ENCODE results near the gene ELAVL3. TPM values are rescaled to one million over a fixed set of nuclear protein-coding genes. Genes with fewer than 3 reads are reported as not detected.
A peak's percentile ranks its signal among the peaks of the same experiment; 100 is the strongest.

ELAVL3 gene
- total RNA-seq (2021; fragmentation: NEBNext Ultra II Directional; extraction: Animal tissue kit (Norgen Biotek cat#: 25700)) (1.0 and 2.0 TPM in 2 replicates), polyA plus RNA-seq (2011; rRNA removed) (0.80 and 1.2 TPM in 2 replicates), polyA minus RNA-seq (2011; rRNA and poly(A)+ RNA removed) (1.4 and 1.6 TPM in 2 replicates)
- polyA plus RNA-seq (2011; cell fraction: cytosol; rRNA removed) = 0.94 TPM
- 3.3 TPM for polyA plus RNA-seq (2011; cell fraction: nucleus; rRNA removed)
- polyA plus RNA-seq (2012, experiment 1 of 2) = 0.94 to 1.4 TPM (median 1.1 TPM) in 4 replicates
- 0.38 TPM for polyA plus RNA-seq (2012, experiment 2 of 2)
- 1.3 TPM for polyA plus RNA-seq (2013, experiment 1 of 2)
- polyA plus RNA-seq (2013, experiment 2 of 2) = 0.83 TPM
- polyA minus RNA-seq (2011; cell fraction: cytosol; rRNA and poly(A)+ RNA removed) = not detected
- polyA minus RNA-seq (2011; cell fraction: nucleus; rRNA and poly(A)+ RNA removed) = 2.8 TPM
- long read RNA-seq, experiment 1 = 0 reads
- long read RNA-seq, experiment 2 = 0 reads

DNA sequence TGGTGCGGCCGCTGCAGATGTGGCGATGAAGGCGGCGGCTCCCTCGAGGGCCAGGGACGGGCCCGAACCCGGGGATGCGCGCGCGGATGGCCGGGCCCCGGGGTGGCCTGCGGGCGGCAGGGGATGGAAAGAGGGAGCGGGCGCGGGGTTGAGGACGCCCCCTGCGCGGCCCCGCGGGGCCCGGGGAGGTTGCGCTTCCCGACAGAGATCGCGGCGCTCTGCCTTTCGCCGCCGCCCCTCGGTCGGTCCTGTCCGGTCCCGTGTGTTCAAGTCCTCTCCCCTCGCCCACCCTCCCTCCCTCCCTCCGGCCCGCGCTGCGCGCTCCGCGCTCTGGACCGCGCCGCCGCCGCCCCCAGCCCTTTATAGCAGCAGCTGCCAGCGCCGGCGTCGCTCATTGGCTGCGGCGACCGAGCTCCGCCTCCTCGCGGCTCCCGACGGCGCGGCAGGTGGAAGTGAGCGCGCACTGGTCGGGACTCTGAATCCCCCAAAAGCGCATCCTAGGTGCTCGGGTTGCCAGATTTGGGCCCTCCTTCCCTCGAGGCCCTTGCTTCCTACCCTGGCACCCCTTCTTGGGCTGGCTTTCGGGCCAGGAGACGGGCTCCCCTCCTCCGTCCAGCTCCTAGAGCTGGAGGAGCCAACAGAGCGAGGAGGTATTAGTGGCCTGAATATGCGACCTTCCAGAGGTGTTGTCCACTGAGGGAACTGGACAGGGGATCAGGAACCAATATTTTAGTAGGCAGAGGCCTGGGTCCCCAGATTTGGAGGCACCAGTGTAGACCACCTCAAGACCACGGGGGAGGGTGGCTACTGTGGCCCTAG, at the start of gene ELAVL3:
TSS of gene ELAVL3 (minus strand) at position 332 of the 819 bp plus-strand sequence. CDS start 438 bp downstream, outside the sequence.
- DNase-seq (ENCODE audit: low read depth in 1 of 2, low spot score in 2 of 2) (peak in 1 of 2 experiments; percentile 76), FAIRE-seq (no peak)
- Histone ChIP-seq H3K27me3 (replicated peaks in 1 of 4; ENCODE audit: control insufficient read depth in 3 of 4, extremely low read depth in 1 of 4, insufficient read depth in 3 of 4, low read length in 3 of 4) (peaks cover 20 to 26% (median 23%) of the 10 kb centered on the region in 4 experiments), H2AK5ac (ENCODE audit: low read depth, low read length) (no peak within 1 kb of the TSS), H3K23me2 (ENCODE audit: low read depth, low read length) (peaks cover 7% of the 10 kb centered on the region; the same call in 1 of the 2 replicates), H2BK15ac (ENCODE audit: low read length) (no peak within 1 kb of the TSS), H3K36me3 (ENCODE audit: control insufficient read depth in 2 of 4, insufficient read depth in 4 of 4, low read length in 3 of 4) (no peaks in the 10 kb centered on the region; a peak in 1 of 8 replicates), H3K27ac (ENCODE audit: low read depth, low read length) (no peak within 1 kb of the TSS), H3K9ac (replicated peaks in 1 of 4; ENCODE audit: extremely low read depth in 1 of 4, low read depth in 3 of 4, low read length in 3 of 4) (no peak within 1 kb of the TSS), H3K4me3 (ENCODE audit: extremely low read depth in 1 of 4, insufficient read depth in 2 of 4, low read depth in 3 of 4, low read length in 4 of 4) (peak within 1 kb of the TSS; percentile 11 to 58 (median 20); a peak in 7 of 8 replicates), H3K9me3 (ENCODE audit: insufficient read depth in 2 of 2, low read depth in 1 of 2, low read length in 1 of 2) (no peaks in the 10 kb centered on the region; a peak in 1 of 4 replicates), H3K56ac (replicated peaks; ENCODE audit: insufficient read length, low read depth, low read length) (no peak within 1 kb of the TSS), H2BK5ac (ENCODE audit: low read depth, low read length) (no peak within 1 kb of the TSS), H2BK20ac (ENCODE audit: low read length) (no peak within 1 kb of the TSS), H3K79me1 (ENCODE audit: low read depth, low read length) (no peaks in the 10 kb centered on the region), H2AFZ (ENCODE audit: low read length) (no peak within 1 kb of the TSS), H3K4me2 (ENCODE audit: insufficient read depth in 1 of 2, low read depth in 2 of 2, low read length in 2 of 2) (peak within 1 kb of the TSS; percentile 34 to 65), H4K20me1 (replicated peaks in 1 of 2; ENCODE audit: control insufficient read depth in 1 of 2, insufficient read depth in 2 of 2, low read length in 2 of 2) (peaks cover 0 to 7% of the 10 kb centered on the region in 2 experiments), H3K18ac (ENCODE audit: extremely low read depth, low read length) (no peak within 1 kb of the TSS), H3K23ac (ENCODE audit: insufficient read length) (no peak within 1 kb of the TSS), H3K14ac (ENCODE audit: insufficient read length) (no peak within 1 kb of the TSS), H4K5ac (ENCODE audit: insufficient read length, low read depth, low read length) (no peak within 1 kb of the TSS), H2BK120ac (replicated peaks; ENCODE audit: low read depth, low read length) (no peak within 1 kb of the TSS), H2BK12ac (ENCODE audit: low read depth, low read length) (no peak within 1 kb of the TSS), H3K79me2 (ENCODE audit: control insufficient read depth in 1 of 2, insufficient read depth in 2 of 2, low read length in 2 of 2) (no peaks in the 10 kb centered on the region), H3K4ac (replicated peaks; ENCODE audit: insufficient read length, low read depth, low read length) (no peak within 1 kb of the TSS), H3K4me1 (replicated peaks in 1 of 4; ENCODE audit: control insufficient read depth in 3 of 4, insufficient read depth in 4 of 4, low read length in 3 of 4) (peaks cover 0 to 17% (median 5%) of the 10 kb centered on the region in 4 experiments; a peak in 5 of 7 replicates), H4K91ac (replicated peaks; ENCODE audit: insufficient read length, low read length) (no peak within 1 kb of the TSS), H4K8ac (ENCODE audit: extremely low read depth, insufficient read depth, low read length) (no peak within 1 kb of the TSS; the same call in 1 of the 2 replicates)
- WGBS, 2 experiments (ENCODE audit: extremely low coverage in 1 of 2, insufficient coverage in 1 of 2, insufficient read length in 1 of 2, insufficient replicate concordance in 2 of 2, low coverage in 1 of 2, low lambda C conversion rate in 2 of 2, missing lambda C conversion rate in 1 of 2) = 21% methylated on average over 35 of the region's 77 CpGs; no CpG with 5 or more reads in 1 of the 2 experiments
- CTCF ChIA-PET (ENCODE audit: partially characterized antibody) = interaction anchor here (1.1 to 6.4 kb wide), 6 partner anchors 8 to 100 kb away, joined by 3 to 37 read pairs (median 4); no protein-coding TSS in a partner anchor
- POLR2A ChIA-PET (ENCODE audit: partially characterized antibody) = interaction anchor here (0.6 to 3.9 kb wide), 18 partner anchors 10 to 105 kb away, joined by 3 to 20 read pairs (median 4); no protein-coding TSS in a partner anchor
- TF ChIP-seq JUND (IDR thresholded peaks at IDR 0.05; ENCODE audit: low read length) (no peak), SAP30 (IDR thresholded peaks at IDR 0.05; ENCODE audit: insufficient read depth, insufficient replicate concordance, low read length) (no peak), GTF2F1 (IDR thresholded peaks at IDR 0.05; ENCODE audit: borderline replicate concordance, low read depth, low read length) (no peak), JUN (IDR thresholded peaks at IDR 0.05; ENCODE audit: low read depth, low read length) (no peak), TBP (IDR thresholded peaks at IDR 0.05; ENCODE audit: low read depth, low read length) (peak; percentile 84; the same call in 1 of the 2 replicates), ZNF274 (IDR thresholded peaks at IDR 0.05; ENCODE audit: borderline replicate concordance, extremely low read depth, low read length) (no peak), MAFK (IDR thresholded peaks at IDR 0.05; ENCODE audit: low read depth, low read length) (no peak), TAF1 (IDR thresholded peaks at IDR 0.05; ENCODE audit: low read depth, low read length) (peak; percentile 58; the same call in 1 of the 2 replicates), FOSL1 (IDR thresholded peaks at IDR 0.05; ENCODE audit: insufficient read depth, low read depth, low read length) (no peak)
